C4-2B (cell line): ENCODE measurements around the gene TBC1D25.

Source experiments
- CTCF ChIP-seq: fragments of 450-650 bp; conservative IDR thresholded peaks from 2 replicates; pipeline ENCODE4 v1.5.1; 2017; ENCODE audit warnings: mild to moderate bottlenecking
- ZFX ChIP-seq: fragments of 450-650 bp; IDR thresholded peaks from 2 replicates; pipeline ENCODE4 v1.6.1; 2017

GRCh38 chrX:48533165-48533564 lies 6.3 kb upstream of the TBC1D25 start:
- TF ChIP-seq CTCF (no peak), ZFX (no peak)
